NOMO-1 treated with dmso at 0.1 percent for 144 hours (cell line): ENCODE data around the gene SPX.

ENCODE experiments used
- DNase-seq: peaks from one replicate; lab custom pipeline; 2025; ENCODE audit not compliant: unreplicated experiment; lab: John Stamatoyannopoulos, UW

SPX gene

GRCh38 chr12:21538061-21538653 lies 12.1 kb downstream of the SPX start:
- DNase-seq, result no peak

GRCh38 chr12:21539797-21540196 lies 13.7 kb downstream of the SPX start:
- DNase-seq, result no peak

- DNase-seq, result no peak
Observed at GRCh38 chr12:21541773-21542172, 15.7 kb downstream of the SPX start.

DNA sequence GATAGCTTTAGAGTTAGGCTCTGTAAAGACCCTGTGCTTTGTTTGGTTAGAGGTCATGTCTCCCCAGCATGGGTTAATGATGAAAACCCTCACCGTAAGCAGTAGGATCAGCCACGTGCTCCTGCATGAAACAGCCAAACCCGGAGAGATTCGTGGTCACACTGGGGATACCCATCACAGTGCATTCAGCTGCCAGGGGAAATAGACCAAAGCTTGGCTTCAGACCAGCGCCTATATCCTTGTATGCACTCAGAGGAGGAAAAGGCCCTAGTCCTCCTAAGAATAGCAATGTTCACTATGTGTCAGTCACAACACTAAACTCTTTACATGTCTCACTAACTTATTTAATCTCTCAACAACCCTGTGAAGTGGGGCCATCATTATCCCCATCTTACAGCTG lies 16.3 kb downstream of the SPX start:
- no peak for DNase-seq

- no peak for DNase-seq
Observed at GRCh38 chr12:21543151-21543550, 17.1 kb downstream of the SPX start.

DNA sequence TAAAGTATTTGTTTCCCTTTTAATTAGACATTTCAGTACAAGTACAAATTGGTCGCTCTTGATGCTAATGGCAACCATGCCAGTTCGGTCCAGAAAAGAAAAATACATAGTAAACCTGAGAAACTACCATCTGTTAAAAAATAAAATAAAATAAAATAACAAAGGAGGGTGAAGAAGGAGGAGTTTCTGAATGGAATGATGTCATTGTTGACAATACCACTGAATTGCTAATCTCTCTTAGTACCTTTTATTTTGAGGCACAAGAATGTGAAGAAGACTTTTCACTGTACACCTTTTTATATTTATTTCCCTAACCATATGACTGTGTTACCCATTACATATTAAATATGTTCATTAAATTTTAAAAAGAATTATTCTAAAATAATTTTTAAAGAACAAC lies 19.5 kb downstream of the SPX start:
- DNase-seq, result no peak

GRCh38 chr12:21546716-21547115 lies 20.6 kb downstream of the SPX start:
- no peak for DNase-seq

DNA sequence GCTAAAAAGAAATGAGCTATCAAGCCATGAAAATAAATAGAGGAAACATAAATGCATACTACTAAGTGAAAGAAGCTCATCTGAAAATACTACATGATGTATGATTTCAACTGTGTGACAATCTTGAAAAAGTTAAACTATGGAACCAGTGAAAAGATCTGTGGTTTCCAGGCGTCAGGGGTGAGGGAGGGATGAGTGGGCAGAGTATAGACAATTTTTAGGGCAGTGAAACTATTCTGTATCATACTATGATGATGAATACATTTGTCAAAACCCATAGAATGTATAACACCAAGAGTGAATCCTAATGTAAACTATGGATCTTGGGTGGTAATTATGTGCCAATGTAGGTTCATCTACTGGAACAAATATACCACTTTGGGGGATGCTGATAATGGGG lies 21.3 kb downstream of the SPX start:
- DNase-seq, result no peak

DNA sequence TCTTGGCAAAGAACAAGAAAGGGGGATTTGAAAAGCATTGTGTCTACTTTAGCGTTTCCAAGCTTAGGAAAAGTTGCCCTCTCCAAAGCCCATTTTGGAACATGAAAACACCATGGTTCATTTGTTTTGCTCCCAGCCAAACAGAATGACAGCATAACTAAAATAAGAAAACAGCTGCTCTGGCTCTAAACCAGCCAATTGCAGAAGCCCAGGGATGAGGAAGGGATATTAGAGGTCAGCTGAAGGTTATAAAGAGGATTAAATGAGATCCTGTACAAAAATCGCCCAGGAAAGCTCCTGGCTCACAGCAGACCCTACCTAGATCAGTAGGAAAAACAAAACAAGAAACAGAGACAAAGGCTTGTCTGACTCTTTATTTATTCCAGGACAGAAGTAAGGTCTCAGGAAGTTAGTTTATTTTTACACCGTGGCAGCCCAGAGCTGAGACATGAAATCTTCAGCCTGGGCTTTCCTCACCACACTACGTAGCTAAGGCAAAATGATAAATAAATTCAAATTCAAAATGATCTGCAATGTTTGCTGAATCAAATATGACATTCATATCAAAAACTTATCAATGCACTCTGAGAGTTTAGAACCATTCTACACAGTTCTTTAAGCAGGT lies 25.9 kb downstream of the SPX start:
- no peak for DNase-seq

DNA sequence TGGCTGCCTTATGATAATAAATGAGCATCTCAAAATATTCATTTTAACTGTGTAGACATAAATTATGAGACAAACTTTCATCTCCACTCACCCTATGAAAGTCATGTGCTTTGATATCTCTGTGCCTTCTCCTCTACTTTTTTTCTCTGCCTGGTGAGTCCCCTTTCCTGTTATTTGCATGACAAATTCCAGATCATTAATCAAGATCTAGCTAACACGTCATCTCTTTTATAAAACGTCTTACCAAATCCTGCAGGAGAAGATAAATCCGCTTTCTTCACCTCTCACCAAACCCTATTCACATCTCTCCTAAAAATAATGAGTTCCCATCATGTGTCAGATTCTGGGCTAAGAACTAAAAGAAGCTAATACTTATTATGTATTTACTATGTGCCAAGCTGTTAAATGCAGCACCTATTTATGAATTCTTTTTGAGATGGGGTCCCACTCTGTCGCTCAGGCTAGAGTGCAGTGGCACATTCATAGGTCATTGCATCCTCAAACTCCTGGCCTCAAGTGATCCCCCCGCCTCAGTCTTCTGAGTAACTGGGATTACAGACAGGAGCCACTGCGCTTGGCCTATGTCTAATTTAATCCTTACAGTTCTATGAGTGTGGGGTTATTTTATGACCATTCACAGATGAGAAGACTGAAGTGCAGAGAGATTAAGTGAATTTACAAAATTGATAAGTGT lies 26.7 kb downstream of the SPX start:
- DNase-seq, result no peak

DNA sequence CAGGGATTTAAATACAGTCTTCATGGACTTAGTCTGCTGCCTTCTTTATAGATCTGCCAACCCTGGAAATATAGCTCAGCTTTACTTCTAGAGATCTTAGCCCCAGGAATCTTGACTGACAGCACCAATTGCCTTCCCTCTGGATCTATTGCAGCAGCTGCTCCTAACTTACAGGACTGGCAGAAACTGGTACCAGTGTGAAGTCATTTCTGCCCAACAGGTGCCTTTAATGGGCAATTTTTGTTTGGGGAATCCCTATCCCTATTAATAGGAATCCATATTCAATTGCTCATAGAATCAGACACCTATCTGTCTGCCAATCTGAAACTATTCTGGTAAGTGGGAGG lies 27.2 kb downstream of the SPX start:
- no peak for DNase-seq

DNA sequence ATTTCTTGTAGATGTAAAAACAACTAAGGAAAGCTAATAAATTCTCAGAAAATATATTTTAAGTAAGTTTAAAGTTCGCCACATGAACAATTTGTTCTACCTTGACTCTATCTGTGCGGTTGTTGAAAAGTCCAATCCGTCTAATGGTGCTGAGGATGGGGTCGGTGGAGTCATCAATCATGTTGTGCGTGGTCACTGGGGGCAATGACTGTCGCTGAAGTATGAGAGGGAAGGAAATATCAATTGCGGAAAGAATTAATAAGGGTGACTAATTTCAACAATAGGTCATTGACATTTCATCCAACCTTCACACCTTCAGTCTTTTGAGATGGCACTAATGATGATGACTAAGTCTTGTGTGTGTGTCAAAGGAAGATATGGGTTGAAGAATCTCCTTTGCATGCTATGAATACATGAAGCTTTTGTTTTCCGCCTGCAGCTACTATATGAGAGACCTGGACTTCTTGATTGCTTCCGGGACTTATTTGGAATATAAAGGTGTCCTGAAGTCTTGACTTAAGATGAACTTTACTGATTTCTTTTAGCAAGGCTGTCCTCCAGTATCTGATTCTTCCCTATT lies 32.1 kb downstream of the SPX start:
- no peak for DNase-seq

- no peak for DNase-seq
Observed at GRCh38 chr12:21559855-21560569, 33.9 kb downstream of the SPX start.

DNA sequence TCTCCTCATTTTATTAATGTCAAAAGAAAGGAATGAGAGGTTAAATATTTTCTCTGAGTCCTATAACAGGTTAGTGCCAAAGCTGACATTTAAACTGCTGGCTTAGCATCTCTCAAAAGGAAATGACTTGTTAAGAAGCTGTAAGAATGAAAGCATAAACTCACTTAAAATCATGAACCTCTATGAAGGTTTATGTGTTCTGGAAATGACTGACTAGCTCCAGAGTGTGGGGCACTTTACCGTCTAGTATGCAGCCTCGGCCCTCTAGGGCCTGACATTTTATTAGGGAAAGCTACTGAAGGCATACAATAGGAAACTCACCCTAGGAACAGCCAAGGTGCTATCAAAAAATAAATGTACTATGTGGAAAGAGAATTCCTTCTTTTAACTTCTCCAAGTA lies 35.1 kb downstream of the SPX start:
- DNase-seq, result no peak

- no peak for DNase-seq
Observed at GRCh38 chr12:21562859-21563258, 36.8 kb downstream of the SPX start.

GRCh38 chr12:21566223-21566906 lies 40.3 kb downstream of the SPX start:
- no peak for DNase-seq

GRCh38 chr12:21566907-21567394 lies 40.9 kb downstream of the SPX start:
- DNase-seq, result no peak

DNA sequence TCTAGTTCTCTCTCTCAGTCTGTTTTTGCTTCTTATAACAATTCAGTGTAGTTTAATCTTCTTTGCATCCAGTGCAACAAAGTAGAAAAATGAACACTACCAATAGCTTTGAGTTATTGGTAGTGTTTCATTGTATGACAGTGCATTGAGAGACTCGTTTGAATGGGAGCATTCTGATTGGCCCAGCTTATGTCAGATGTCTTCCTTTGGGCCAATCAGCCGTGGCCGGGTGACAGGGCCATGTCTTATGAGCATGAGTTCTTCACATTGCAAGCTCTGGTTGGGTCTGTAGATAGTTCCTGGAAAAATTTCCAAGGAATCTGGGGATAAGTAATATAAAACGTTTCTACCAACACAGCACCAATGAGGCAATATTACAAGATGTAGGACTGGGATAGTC lies 42.0 kb downstream of the SPX start:
- no peak for DNase-seq

DNA sequence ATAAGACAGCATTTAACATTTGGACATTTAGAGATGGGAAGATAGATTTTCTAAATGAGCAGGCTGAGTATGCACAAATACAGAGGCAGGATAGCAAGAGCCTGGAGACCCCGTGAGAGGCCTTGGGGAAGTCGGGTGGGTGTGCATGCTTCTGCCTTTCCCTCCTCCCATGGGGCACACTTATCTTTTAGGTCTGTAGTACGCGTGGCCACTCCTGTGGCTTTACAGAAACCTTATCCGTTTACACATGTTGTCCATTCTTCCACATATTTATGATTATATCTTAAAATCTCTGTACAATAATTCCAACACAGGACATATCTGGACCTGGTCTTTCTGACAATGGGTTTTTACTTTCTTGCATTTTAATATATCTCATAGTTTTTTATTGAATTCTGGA lies 45.0 kb downstream of the SPX start:
- no peak for DNase-seq

- DNase-seq, result no peak
Observed at GRCh38 chr12:21573733-21574358, 47.8 kb downstream of the SPX start.

GRCh38 chr12:21576431-21576830 lies 50.3 kb downstream of the SPX start:
- no peak for DNase-seq
